ENCODE measurements around the gene COMMD2. TPM values are rescaled to one million over a fixed set of nuclear protein-coding genes. Genes with fewer than 3 reads are reported as not detected.

The COMMD2 gene
- total RNA-seq, 1 experiment from 2014 or later: 64.9 TPM

DNA sequence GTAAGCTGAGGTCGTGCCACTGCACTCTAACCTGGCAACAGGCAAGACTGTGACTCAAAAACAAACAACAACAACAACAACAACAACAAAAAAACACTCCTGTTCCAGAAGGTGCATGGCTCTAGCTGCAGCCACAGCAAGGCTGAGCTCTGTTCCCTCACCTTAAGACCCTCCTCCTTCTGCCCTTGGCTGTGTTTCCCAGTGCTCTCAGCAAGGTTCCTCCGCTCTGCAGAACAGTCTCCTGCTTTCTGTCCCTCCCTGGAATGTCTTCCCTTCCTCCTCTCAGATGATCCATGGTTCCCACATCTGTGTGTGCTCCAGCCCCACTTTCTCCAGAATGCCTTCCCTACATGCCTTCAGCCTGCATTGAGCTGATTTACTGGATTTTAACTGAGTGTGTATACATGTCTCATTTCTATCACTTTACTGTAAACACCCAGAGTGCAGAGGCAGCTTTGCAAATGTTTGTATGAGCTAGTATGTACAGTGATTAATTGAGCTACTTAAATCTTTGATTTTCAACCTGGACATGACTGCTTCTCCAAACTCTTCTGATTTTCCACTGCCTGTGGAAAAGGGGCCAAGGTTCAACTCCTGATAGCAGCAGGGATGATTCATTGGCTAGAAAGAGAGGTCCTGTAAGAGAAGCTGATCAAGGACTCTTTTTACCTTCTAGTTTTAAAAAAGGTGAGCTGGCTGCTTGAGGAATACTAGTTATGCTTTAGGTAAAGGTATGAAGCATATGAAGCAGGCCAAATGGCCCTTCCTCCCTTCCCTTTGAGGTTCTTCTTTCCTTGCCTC lies 25.3 kb upstream of the COMMD2 start:
- H3K23me2 ChIP-seq (ENCODE audit: insufficient read length, low read depth, low read length, poor library complexity, severe bottlenecking): no peaks in the 10 kb centered on the region
- no peaks in the 10 kb centered on the region for H3K79me2 ChIP-seq (ENCODE audit: insufficient read depth, low read length)
- no peak overlapping the region for H4K8ac ChIP-seq (replicated peaks; ENCODE audit: insufficient read length, low read depth, low read length)
- H2AFZ ChIP-seq (ENCODE audit: low read length): no peak overlapping the region
- Mint-ChIP-seq H3K27ac (no peak overlapping the region), H3K36me3 (ENCODE audit: insufficient read depth in 1 of 3, low read depth in 3 of 3) (no peaks in the 10 kb centered on the region), H3K4me1 (peaks cover 5 to 12% of the 10 kb centered on the region in 2 experiments), H3K27me3 (ENCODE audit: low read depth) (no peaks in the 10 kb centered on the region), H3K9me3 (no peaks in the 10 kb centered on the region), H3K4me3 (no peak overlapping the region)
- H3K4me2 ChIP-seq (ENCODE audit: insufficient read depth, insufficient read length, low read length): no peak overlapping the region
- H2BK12ac ChIP-seq (ENCODE audit: insufficient read length, low read depth, low read length): no peak overlapping the region
- no peaks in the 10 kb centered on the region for H3K27me3 ChIP-seq (ENCODE audit: insufficient read depth, low read length)
- H2BK15ac ChIP-seq (ENCODE audit: low read depth, low read length): no peak overlapping the region
- no peak overlapping the region for H3K23ac ChIP-seq (ENCODE audit: insufficient read length, low read depth, low read length)
- no peaks in the 10 kb centered on the region for H4K20me1 ChIP-seq (ENCODE audit: control insufficient read depth, insufficient read depth, insufficient read length)
- H3K9ac ChIP-seq (ENCODE audit: extremely low read depth, insufficient read length, low read length): no peak overlapping the region
- no peak overlapping the region for H2BK20ac ChIP-seq (ENCODE audit: low read depth, low read length, poor library complexity, severe bottlenecking)
- H2AK5ac ChIP-seq (ENCODE audit: insufficient read length, low read length): no peak overlapping the region
- no peak overlapping the region for H4K5ac ChIP-seq (ENCODE audit: insufficient read length, low read depth, low read length)
- H2BK5ac ChIP-seq (ENCODE audit: insufficient read length, low read length): no peak overlapping the region
- H3K9me3 ChIP-seq (ENCODE audit: control insufficient read depth, low read depth, low read length): no peaks in the 10 kb centered on the region
- H3K56ac ChIP-seq (ENCODE audit: insufficient read length, low read depth, low read length): no peak overlapping the region
- H3K27ac ChIP-seq (ENCODE audit: insufficient read length, low read depth, low read length): no peak overlapping the region
- no peak for DNase-seq
- no peak overlapping the region for H3T11ph ChIP-seq (ENCODE audit: low read length)
- H3K4ac ChIP-seq (ENCODE audit: low read depth, low read length): no peak overlapping the region
- TF ChIP-seq, protein P1, sequence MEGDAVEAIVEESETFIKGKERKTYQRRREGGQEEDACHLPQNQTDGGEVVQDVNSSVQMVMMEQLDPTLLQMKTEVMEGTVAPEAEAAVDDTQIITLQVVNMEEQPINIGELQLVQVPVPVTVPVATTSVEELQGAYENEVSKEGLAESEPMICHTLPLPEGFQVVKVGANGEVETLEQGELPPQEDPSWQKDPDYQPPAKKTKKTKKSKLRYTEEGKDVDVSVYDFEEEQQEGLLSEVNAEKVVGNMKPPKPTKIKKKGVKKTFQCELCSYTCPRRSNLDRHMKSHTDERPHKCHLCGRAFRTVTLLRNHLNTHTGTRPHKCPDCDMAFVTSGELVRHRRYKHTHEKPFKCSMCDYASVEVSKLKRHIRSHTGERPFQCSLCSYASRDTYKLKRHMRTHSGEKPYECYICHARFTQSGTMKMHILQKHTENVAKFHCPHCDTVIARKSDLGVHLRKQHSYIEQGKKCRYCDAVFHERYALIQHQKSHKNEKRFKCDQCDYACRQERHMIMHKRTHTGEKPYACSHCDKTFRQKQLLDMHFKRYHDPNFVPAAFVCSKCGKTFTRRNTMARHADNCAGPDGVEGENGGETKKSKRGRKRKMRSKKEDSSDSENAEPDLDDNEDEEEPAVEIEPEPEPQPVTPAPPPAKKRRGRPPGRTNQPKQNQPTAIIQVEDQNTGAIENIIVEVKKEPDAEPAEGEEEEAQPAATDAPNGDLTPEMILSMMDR (conservative IDR thresholded peaks at IDR 0.05): no peak
- no peaks in the 10 kb centered on the region for H3K79me1 ChIP-seq (ENCODE audit: insufficient read depth, low read depth, low read length, poor library complexity, severe bottlenecking)
- WGBS (ENCODE audit: extremely low coverage, insufficient read length, low lambda C conversion rate): no CpG with 5 or more reads among the region's 2 CpGs
- H4K91ac ChIP-seq (ENCODE audit: insufficient read length, low read depth, low read length): no peak overlapping the region
- H2BK120ac ChIP-seq (ENCODE audit: low read depth, low read length, poor library complexity, severe bottlenecking): no peak overlapping the region
- no peak overlapping the region for H3K14ac ChIP-seq (ENCODE audit: insufficient read depth, low read length)
- H3K4me1 ChIP-seq (ENCODE audit: insufficient read depth, low read length): no peaks in the 10 kb centered on the region; the same call in 1 of the 2 replicates
- H3K18ac ChIP-seq (ENCODE audit: insufficient read length, low read depth, low read length): no peak overlapping the region
